ENCODE measurements around the gene FILIP1L.
A peak's percentile ranks its signal among the peaks of the same experiment; 100 is the strongest.

The FILIP1L gene

GRCh38 chr3:100093831-100094230 is 20.5 kb downstream of the FILIP1L start:
- no peak for DNase-seq (ENCODE audit: low read depth)

GRCh38 chr3:100090669-100091005 is 23.7 kb downstream of the FILIP1L start:
- no peak for DNase-seq (ENCODE audit: low read depth)
- no peak overlapping the region for H3K4me3 ChIP-seq (ENCODE audit: low read length)
- no peak for TF ChIP-seq CTCF (conservative IDR thresholded peaks at IDR 0.05; ENCODE audit: low read depth, low read length)

More at GRCh38 chr3:100093831-100094230, 20.5 kb downstream of the FILIP1L start:
- no peak for TF ChIP-seq CTCF (conservative IDR thresholded peaks at IDR 0.05; ENCODE audit: low read depth, low read length)
- H3K4me3 ChIP-seq (ENCODE audit: low read length), result no peak overlapping the region

- TF ChIP-seq CTCF (conservative IDR thresholded peaks at IDR 0.05; ENCODE audit: low read depth, low read length), result peak; percentile 69
- H3K4me3 ChIP-seq (ENCODE audit: low read length), result no peak overlapping the region
- DNase-seq (ENCODE audit: low read depth), result no peak
These were observed 24.3 kb downstream of the FILIP1L start for GRCh38 chr3:100089812-100090668.

GRCh38 chr3:100088735-100089368 is 25.4 kb downstream of the FILIP1L start:
- no peak overlapping the region for H3K4me3 ChIP-seq (ENCODE audit: low read length)
- no peak for TF ChIP-seq CTCF (conservative IDR thresholded peaks at IDR 0.05; ENCODE audit: low read depth, low read length)
- DNase-seq (ENCODE audit: low read depth), result no peak

- no peak for TF ChIP-seq CTCF (conservative IDR thresholded peaks at IDR 0.05; ENCODE audit: low read depth, low read length)
- H3K4me3 ChIP-seq (ENCODE audit: low read length), result no peak overlapping the region
- DNase-seq (ENCODE audit: low read depth), result no peak
These were observed 27.1 kb downstream of the FILIP1L start for GRCh38 chr3:100087198-100087597.

- no peak overlapping the region for H3K4me3 ChIP-seq (ENCODE audit: low read length)
- DNase-seq (ENCODE audit: low read depth), result no peak
- TF ChIP-seq CTCF (conservative IDR thresholded peaks at IDR 0.05; ENCODE audit: low read depth, low read length), result no peak
These were observed 27.9 kb downstream of the FILIP1L start for GRCh38 chr3:100086401-100086800.

All from retinal pigment epithelial cell (primary cell).